DOHH2 (cell line): ENCODE data around the gene NR4A3.

ENCODE experiments used
- H3F3A ChIP-seq: fragments of 200-600 bp; sonication (generic), shearing (Covaris generic); 2 replicates; pipeline ENCODE4 v1.6.0; 2016; ENCODE audit warnings: antibody characterized with exemption, mild to moderate bottlenecking; ENCODE audit not compliant: control insufficient read depth, insufficient read depth
- H3K27ac ChIP-seq: fragments of 200-600 bp; sonication (generic); 2 replicates; pipeline ENCODE4 v1.5.1; 2014; ENCODE audit warnings: low read depth, mild to moderate bottlenecking, low read length, moderate library complexity
- H3K27me3 ChIP-seq: fragments of 200-600 bp; sonication (generic); 2 replicates; pipeline ENCODE4 v1.6.1; 2014; ENCODE audit warnings: mild to moderate bottlenecking, low read length, mixed read lengths; ENCODE audit not compliant: control insufficient read depth
- H3K36me3 ChIP-seq: fragments of 200-600 bp; sonication (generic); 2 replicates; pipeline ENCODE4 v1.6.1; 2014; ENCODE audit warnings: mild to moderate bottlenecking, low read length, moderate library complexity, mixed read lengths; ENCODE audit not compliant: control insufficient read depth
- H3K4me1 ChIP-seq: fragments of 200-600 bp; sonication (generic); 2 replicates; pipeline ENCODE4 v1.6.1; 2014; ENCODE audit warnings: mild to moderate bottlenecking, low read length, mixed read lengths; ENCODE audit not compliant: control insufficient read depth
- H3K4me2 ChIP-seq: fragments of 200-600 bp; sonication (generic); 2 replicates; pipeline ENCODE4 v1.6.0; 2014; ENCODE audit warnings: mild to moderate bottlenecking, low read length, moderate library complexity
- H3K4me3 ChIP-seq: fragments of 200-600 bp; sonication (generic); 2 replicates; pipeline ENCODE4 v1.5.1; 2014; ENCODE audit warnings: mild to moderate bottlenecking, low read length, mixed read lengths
- H3K79me2 ChIP-seq: fragments of 200-600 bp; sonication (generic); 2 replicates; pipeline ENCODE4 v1.6.1; 2014; ENCODE audit warnings: mild to moderate bottlenecking, low read length, mixed read lengths; ENCODE audit not compliant: control insufficient read depth
- H3K9me2 ChIP-seq: fragments of 200-600 bp; sonication (generic); replicated peaks from 2 replicates; pipeline ENCODE4 v1.6.1; 2014; ENCODE audit warnings: mild to moderate bottlenecking, low read length, mixed read lengths; ENCODE audit not compliant: control insufficient read depth
- H3K9me3 ChIP-seq: fragments of 200-600 bp; sonication (generic); 2 replicates; pipeline ENCODE4 v1.6.1; 2014; ENCODE audit warnings: antibody characterized with exemption, low read length, mixed read lengths; ENCODE audit not compliant: control insufficient read depth, insufficient read depth
- H4K20me1 ChIP-seq: fragments of 200-600 bp; sonication (generic); 2 replicates; pipeline ENCODE4 v1.6.0; 2014; ENCODE audit warnings: low read depth, mild to moderate bottlenecking, antibody characterized with exemption, low read length, moderate library complexity; ENCODE audit not compliant: control insufficient read depth, insufficient read depth
- EZH2phosphoT487 ChIP-seq: fragments of 200-600 bp; sonication (generic); IDR thresholded peaks from 2 replicates; pipeline ENCODE4 v1.6.1; 2017; ENCODE audit warnings: borderline replicate concordance, mild to moderate bottlenecking, antibody characterized with exemption, low read length, moderate library complexity, mixed read lengths
- TF ChIP-seq, protein P1 (sequence below): fragments of 200-600 bp; sonication (generic); IDR thresholded peaks from one replicate; pipeline ENCODE4 v1.5.1; 2014; ENCODE audit warnings: antibody characterized with exemption, mild to moderate bottlenecking, low read depth, low read length; ENCODE audit not compliant: poor library complexity, severe bottlenecking

NR4A3 gene

GRCh38 chr9:99848447-99848846 is 26.8 kb downstream of the NR4A3 start:
- Histone ChIP-seq H3K4me1 (peaks cover 11% of the 10 kb centered on the region), H3K4me3 (no peak overlapping the region), H4K20me1 (no peaks in the 10 kb centered on the region), H3K9me2 (no peaks in the 10 kb centered on the region), H3K79me2 (no peaks in the 10 kb centered on the region), H3K4me2 (no peak overlapping the region), H3K36me3 (no peaks in the 10 kb centered on the region), H3K9me3 (no peaks in the 10 kb centered on the region), H3F3A (no peaks in the 10 kb centered on the region), H3K27ac (no peak overlapping the region), H3K27me3 (no peaks in the 10 kb centered on the region)
- TF ChIP-seq EZH2phosphoT487, result no peak
- TF ChIP-seq, protein P1, sequence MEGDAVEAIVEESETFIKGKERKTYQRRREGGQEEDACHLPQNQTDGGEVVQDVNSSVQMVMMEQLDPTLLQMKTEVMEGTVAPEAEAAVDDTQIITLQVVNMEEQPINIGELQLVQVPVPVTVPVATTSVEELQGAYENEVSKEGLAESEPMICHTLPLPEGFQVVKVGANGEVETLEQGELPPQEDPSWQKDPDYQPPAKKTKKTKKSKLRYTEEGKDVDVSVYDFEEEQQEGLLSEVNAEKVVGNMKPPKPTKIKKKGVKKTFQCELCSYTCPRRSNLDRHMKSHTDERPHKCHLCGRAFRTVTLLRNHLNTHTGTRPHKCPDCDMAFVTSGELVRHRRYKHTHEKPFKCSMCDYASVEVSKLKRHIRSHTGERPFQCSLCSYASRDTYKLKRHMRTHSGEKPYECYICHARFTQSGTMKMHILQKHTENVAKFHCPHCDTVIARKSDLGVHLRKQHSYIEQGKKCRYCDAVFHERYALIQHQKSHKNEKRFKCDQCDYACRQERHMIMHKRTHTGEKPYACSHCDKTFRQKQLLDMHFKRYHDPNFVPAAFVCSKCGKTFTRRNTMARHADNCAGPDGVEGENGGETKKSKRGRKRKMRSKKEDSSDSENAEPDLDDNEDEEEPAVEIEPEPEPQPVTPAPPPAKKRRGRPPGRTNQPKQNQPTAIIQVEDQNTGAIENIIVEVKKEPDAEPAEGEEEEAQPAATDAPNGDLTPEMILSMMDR, result no peak

GRCh38 chr9:99850736-99851499 is 29.2 kb downstream of the NR4A3 start:
- Histone ChIP-seq H3F3A (no peaks in the 10 kb centered on the region), H3K27me3 (no peaks in the 10 kb centered on the region), H3K4me2 (no peak overlapping the region), H3K36me3 (no peaks in the 10 kb centered on the region), H3K9me2 (no peaks in the 10 kb centered on the region), H3K27ac (no peak overlapping the region), H3K4me1 (peaks cover 11% of the 10 kb centered on the region), H3K4me3 (no peak overlapping the region), H3K79me2 (no peaks in the 10 kb centered on the region), H3K9me3 (no peaks in the 10 kb centered on the region), H4K20me1 (no peaks in the 10 kb centered on the region)
- TF ChIP-seq, protein P1, result no peak

DNA sequence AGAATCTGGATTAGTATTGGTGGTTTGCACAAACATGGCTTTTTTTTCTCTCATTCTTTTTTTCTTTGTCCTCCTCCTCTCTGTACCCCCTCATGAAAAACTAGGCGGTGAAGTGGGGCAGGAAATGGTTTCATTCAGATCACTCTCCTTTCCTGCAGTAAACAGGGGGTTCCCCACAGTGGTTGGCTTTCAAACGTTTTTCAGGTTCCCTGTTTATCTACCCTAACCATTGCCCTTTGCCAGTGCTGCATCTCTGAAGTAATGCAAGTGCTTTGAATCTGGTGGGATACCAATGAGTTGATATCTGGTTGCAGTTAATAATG is 29.8 kb downstream of the NR4A3 start:
- Histone ChIP-seq H3K9me3 (no peaks in the 10 kb centered on the region), H3K4me1 (peaks cover 11% of the 10 kb centered on the region), H3K9me2 (no peaks in the 10 kb centered on the region), H3K27me3 (no peaks in the 10 kb centered on the region), H3K27ac (no peak overlapping the region), H3K4me3 (no peak overlapping the region), H3K79me2 (no peaks in the 10 kb centered on the region), H4K20me1 (no peaks in the 10 kb centered on the region), H3K4me2 (no peak overlapping the region), H3F3A (no peaks in the 10 kb centered on the region), H3K36me3 (no peaks in the 10 kb centered on the region)
- no peak for TF ChIP-seq EZH2phosphoT487
- TF ChIP-seq, protein P1, result no peak

DNA sequence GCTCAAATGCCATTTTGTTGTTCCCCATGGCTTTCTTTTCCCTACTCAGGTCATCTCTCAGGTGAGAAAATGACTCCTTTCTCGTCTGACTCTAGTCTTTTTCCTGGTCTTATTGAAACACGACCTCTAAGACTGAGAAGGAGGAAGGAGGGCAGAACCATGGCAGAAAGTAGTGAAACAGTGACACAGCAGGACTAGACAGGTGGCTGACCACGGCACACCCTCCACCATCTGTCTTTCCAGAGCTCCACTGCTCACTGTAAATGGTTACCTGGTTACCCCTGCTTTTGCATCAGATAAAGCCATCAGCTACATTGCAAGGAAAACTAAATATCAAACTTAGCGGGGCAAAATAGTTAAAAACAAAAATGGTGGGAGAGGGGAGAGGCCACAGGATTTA is 30.9 kb downstream of the NR4A3 start:
- no peaks in the 10 kb centered on the region for H3K27me3 ChIP-seq
- no peak overlapping the region for H3K4me2 ChIP-seq
- no peaks in the 10 kb centered on the region for H3K9me2 ChIP-seq
- H3K9me3 ChIP-seq, result no peaks in the 10 kb centered on the region
- H3K79me2 ChIP-seq, result no peaks in the 10 kb centered on the region
- no peak for TF ChIP-seq EZH2phosphoT487
- TF ChIP-seq, protein P1, result no peak
- H3K27ac ChIP-seq, result no peak overlapping the region
- H3K4me1 ChIP-seq, result peaks cover 11% of the 10 kb centered on the region
- no peaks in the 10 kb centered on the region for H3F3A ChIP-seq
- no peak overlapping the region for H3K4me3 ChIP-seq
- no peaks in the 10 kb centered on the region for H4K20me1 ChIP-seq
- no peaks in the 10 kb centered on the region for H3K36me3 ChIP-seq
